DMS79 treated with DMSO at 0.1 percent for 48 hours (cell line): Measurements from ENCODE around the gene ANKRD33.
"Not testable (repeated sequence)": the region's sequence is repeated elsewhere in the genome, so short reads cannot be mapped to it uniquely, and the experiment has no call there.

ENCODE experiments used
- DNase-seq: peaks from one replicate; lab custom pipeline; 2025; lab: John Stamatoyannopoulos, UW

ANKRD33 gene

GRCh38 chr12:51883295-51883694 lies 4.6 kb upstream of the ANKRD33 start:
- no peak for DNase-seq

DNA sequence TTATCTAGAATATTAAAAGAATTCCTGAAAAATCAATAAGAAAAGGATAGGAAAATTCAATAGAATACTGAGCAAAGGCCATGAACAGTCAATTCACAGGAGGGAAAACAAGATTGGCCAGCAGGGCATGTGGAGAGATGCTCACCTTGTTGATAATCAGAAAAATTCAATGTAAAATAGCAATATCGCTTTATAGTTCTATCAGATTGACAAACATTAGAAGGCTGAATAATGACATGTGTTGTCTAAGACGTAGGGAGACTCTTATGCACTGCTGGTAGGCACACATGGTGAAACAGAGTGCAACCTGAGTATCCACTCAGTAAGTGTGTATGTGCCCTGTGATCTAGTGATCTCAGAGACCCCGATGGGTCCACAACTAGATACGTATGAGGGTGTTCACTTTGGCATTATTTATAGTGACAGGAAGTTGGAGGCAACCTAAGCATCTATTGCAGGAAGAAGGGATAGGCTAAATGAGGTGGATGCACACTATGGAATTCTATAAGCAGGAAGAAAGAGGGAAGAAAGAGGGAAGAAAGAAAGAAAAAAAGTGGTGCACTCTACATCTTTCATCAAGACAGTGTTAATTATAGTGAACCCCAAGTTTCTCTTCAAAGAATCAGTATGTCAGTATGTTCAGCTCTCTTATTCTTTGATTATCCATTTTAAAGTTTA lies 3.8 kb upstream of the ANKRD33 start:
- DNase-seq = no peak

DNA sequence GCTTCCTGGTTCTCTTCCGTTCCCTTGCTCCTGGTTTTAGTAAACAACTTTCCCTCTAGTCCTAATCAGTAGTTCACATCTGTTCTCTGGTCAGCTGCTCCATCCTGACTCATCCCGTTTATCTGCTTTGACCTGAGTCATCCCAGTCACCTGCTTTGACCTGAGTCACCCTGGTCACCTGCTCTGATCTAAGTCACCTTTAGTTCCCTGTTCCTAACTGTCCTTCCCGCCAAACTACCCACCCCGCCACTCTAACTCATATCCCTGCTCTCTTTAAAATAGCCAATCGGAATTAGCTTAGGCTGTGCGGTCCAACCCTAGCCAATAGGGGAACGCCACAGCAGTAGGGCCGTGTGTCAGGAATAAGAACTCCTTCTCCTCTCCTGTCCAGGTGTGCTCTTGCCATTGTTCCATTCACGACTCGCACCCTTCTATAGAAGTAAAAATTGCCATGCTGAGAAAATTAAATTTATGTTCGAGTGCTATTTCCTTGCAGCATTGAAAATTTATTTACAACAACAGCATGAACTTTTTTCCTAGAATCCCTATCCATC lies 3.1 kb upstream of the ANKRD33 start:
- DNase-seq = no peak

DNA sequence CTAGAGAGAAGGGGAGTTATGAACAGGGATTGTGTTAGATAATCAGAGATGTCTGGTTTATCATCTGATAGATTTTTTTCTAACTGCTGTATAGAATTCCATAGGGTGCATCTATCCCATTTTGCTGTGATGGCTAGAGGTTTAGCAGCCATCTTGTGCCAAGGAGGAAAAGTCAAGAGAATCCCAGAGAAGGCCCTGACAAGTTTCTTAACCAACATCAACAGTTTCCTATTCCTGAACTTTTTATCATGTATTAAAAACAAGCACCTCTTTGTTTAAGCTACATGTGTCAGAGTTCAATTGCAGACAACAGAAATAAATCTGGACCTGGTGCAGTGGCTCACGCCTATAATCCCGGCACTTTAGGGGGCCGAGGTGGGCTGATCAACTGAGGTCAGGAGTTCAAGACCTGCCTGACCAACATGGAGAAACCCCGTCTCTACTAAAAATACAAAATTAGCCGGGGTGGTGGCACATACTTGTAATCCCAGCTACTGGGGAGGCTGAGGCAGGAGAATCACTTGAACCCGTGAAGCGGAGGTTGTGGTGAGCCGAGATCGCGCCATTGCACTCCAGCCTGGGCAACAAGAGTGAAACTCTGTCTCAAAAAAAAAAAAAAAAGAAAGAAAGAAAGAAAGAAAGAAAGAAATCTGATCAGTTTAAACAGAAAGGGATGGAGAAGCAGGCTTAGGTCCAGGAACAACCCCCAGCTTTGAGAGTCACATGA lies 2.4 kb upstream of the ANKRD33 start:
- not testable (repeated sequence) for DNase-seq

DNA sequence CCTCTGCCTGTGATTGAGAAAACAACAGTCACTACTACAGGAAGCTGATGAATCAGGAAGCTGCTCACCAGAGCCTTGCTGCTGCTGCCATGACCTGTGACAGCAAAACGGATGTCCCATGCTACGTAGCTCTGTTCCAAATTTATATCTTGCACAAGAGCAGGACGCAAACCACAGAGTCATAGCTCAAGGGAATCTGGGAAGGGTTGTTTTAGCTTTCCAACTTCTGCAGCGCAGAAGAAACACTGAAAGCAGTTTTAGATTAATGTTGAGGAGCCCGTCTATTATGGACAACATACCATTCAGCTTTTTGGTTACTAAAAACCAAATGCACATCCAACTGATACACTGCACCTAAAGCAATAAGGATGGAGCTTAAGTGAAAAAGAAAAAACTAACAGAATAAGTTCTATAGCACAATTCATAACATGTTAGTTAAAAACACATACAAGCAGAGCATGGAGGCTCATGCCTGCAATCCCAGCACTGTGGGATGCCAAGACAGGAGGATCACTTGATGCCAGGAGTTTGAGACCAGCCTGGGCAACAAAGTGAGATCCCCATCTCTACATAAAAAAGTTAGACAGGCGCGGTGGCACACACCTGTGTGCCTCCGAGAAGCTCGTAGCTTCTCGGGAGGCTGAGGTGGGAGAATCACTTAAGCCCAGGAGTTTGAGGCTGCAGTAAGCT lies 1.7 kb upstream of the ANKRD33 start:
- no peak for DNase-seq

DNA sequence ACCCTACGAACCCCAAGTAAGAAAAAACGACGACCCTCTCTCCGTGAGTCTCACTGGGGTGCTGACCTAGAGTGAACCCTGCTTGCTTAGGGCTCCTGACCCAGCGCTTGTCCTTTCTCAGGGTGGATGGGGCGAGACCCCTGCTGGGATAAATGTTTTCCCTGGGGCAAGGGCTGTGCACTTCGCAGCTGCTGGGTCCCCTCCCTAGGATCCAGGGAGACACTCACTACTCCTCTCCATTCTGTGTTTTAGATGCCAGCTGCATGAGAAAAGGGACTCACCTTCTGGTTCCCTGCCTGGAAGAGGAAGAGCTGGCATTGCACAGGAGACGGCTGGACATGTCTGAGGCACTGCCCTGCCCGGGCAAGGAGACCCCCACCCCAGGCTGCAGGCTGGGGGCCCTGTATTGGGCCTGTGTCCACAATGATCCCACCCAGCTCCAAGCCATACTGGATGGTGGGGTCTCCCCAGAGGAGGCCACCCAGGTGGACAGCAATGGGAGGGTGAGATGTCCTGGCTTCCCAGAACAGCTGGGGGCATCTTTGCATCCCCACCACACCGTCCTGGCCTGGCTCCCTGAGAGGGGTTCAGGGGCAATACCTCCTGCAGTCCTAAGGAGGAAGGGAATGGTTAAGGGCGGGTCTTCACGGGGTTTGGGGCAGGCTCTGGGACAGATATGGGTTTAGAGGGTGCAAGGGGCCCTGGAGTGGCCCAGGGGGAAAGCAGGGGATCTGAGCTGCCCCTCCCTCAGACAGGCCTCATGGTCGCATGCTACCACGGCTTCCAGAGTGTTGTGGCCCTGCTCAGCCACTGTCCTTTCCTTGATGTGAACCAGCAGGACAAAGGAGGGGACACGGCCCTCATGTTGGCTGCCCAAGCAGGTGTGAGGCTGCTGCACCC lies 663 bp downstream of the ANKRD33 start:
- no peak for DNase-seq

GRCh38 chr12:51889216-51890132 lies 1.6 kb downstream of the ANKRD33 start:
- DNase-seq = no peak

GRCh38 chr12:51890133-51890464 lies 2.2 kb downstream of the ANKRD33 start:
- DNase-seq = no peak

- DNase-seq = no peak
Measured at GRCh38 chr12:51890511-51891171, 2.7 kb downstream of the ANKRD33 start.

DNA sequence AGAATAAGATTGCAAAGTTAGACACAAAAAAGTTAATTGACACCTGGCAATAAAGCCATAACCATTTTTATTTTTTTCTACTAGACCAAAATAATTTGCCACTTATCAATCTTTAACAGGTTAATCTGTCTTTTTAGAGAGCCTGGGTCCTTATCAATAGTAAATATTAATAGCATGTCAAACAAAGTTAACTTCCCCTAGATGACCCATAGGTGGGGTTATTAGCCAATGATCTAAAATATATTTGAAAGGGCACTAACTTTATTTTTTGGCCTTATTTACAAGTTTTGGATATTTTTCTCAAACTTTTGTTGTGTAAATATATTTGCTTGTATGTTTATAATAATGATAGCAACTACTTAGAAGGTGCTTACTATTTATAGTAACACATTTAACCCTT lies 3.9 kb downstream of the ANKRD33 start:
- no peak for DNase-seq

- no peak for DNase-seq
Measured at GRCh38 chr12:51893786-51894185, 5.9 kb downstream of the ANKRD33 start.

DNA sequence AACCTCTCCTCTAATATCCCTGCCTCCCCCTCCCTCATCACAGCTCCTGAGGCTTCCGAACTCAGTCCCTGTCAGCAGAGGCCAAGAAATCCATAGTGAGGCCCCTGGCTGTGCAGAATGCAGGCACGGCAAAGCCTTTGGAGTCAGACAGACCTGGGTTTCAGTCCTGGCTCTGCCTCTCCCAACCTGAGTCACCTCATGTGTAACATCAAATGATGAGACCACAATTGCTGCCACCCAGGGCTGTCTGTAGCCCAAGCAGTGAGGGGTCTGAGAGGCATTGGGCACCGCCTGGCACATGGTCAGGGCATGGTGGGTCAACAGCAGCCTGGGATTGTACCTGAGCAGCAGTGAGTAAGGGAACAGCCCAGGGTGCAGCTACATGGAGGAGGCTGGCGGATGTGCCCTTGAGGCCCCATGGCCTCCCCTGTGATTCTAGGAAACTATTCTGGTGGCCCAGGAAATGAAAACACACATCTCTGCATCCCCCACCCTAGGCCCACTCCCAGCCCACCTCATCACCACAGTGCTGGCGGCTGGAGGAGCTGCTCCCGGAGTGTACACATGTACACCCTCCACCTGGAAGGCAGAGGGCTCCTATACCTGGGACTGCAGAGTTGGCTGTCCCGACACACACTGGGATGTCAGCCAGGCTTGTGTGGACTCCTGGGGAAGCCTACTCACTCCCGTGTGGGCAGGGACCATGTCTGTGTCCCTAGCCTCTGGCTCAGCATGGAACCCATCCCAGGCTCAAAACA lies 7.7 kb downstream of the ANKRD33 start:
- DNase-seq = no peak

DNA sequence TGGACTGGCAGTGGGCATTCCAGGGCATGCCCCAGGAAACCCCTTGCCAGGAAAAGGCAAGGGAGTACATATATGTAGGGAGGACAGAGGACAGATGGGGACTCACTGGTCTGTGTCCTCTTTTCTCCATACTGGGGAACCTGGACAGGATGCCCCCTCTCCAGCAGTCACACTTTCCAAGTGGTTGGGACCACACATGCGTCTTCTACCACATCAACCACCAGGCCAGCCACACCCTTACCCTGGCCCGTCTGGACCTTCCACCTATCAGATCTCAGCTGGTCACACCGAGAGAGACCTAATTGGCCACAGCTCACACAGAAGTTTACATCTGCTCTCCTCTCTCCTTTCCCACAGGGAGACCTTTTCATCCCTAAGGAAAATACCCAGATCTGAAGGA lies 8.3 kb downstream of the ANKRD33 start:
- DNase-seq = no peak

DNA sequence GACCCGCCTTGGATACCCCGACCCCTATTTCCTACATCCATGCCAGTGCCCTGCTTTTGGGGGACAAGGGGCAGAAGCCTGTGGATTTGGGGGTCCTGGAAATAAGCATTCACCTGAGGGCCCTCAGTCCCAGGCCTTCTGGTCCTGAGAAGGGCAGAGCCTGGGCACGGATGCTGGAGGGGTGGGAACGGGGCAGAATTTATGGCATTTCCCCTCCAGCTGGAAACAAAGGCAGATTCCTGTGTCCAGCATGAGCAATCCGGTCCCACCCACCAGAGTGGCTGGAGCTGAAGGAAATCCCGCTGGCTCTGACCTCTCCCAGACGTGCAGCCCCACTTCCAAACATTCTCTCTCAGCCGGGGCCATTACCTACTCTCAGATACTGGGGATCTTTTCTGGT lies 9.3 kb downstream of the ANKRD33 start:
- DNase-seq = no peak

- no peak for DNase-seq
Measured at GRCh38 chr12:51898506-51898905, 10.6 kb downstream of the ANKRD33 start.

GRCh38 chr12:51898937-51899336 lies 11.0 kb downstream of the ANKRD33 start:
- no peak for DNase-seq

DNA sequence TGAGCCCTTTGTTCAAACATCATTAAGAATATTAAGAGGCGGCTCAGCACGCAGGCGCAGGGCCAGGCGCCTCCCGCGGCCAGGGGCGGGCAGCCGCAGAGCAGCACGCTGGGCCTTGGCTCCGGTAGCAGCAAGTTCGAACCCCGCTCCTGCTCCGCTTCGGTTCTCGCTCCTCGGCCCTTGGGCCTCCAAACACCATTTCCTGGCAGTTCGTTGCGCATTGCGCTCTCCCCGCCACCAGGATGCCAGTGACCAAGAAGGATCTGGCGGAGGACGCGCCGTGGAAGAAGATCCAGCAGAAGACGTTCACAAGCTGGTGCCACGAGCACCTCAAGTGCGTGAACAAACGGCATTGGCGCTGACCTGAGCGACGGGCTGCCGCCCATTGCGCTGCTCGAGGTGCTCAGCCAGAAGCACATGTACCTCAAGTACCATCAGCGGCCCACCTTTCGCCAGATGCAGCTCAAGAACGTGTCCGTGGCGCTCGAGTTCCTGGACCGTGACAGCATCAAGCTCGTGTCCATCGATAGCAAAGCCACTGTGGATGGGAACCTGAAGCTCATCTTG lies 12.5 kb downstream of the ANKRD33 start:
- DNase-seq = no peak

GRCh38 chr12:51901121-51901817 lies 13.4 kb downstream of the ANKRD33 start:
- DNase-seq = no peak

DNA sequence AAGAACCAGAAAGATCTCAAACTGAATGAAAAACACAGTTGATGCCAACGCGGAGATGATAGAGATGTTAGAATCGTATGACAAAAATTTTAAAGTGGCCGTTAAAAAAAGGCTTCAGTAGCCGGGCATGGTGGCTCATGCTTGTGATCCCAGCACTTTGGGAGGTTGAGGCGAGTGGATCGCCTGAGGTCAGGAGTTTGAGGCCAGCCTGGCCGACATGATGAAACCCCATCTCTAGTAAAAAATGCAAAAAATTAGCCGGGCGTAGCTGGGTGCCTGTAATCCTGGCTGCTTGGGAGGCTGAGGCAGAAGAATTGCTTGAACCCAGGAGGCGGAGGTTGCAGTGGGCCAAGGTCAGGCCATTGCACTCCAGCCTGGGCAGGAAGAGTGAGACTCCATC lies 14.0 kb downstream of the ANKRD33 start:
- no peak for DNase-seq
